Heart left ventricle (tissue), 16 donors: ENCODE data around the gene GRIPAP1. TPM values are rescaled to one million over a fixed set of nuclear protein-coding genes. Genes with fewer than 3 reads are reported as not detected.

ENCODE experiments used
- ATAC-seq, 4 donors: fragments of 200-7000 bp; cut with Tn5 transposase; one replicate each; pipeline ENCODE4 v1.9.1; 2020 to 2022; ENCODE audit warnings: moderate library complexity in 4 of 4, mild to moderate bottlenecking in 3 of 4, moderate number of reproducible peaks in 1 of 4
- DNase-seq, 5 donors: peaks; one replicate each; pipeline ENCODE4 v3.0.0-alpha.2; 2020
- H3K27ac ChIP-seq, 12 donors: fragments of 200-600 bp; sonication (generic) in 4 of 12; one replicate each; pipeline versions ENCODE4 v1.5.0 to v1.8.0; 2016 to 2022; ENCODE audit warnings: mild to moderate bottlenecking in 2 of 12
- H3K27me3 ChIP-seq, 9 donors: fragments of 200-600 bp; sonication (generic) in 2 of 9; one replicate each; pipeline versions ENCODE4 v1.5.1 to v1.8.0; 2016 to 2022; ENCODE audit warnings: mild to moderate bottlenecking in 3 of 9
- H3K36me3 ChIP-seq, 9 donors: fragments of 200-600 bp; sonication (generic) in 2 of 9; one replicate each; pipeline versions ENCODE4 v1.5.0 to v1.8.0; 2018 to 2022; ENCODE audit warnings: mild to moderate bottlenecking in 2 of 9
- H3K4me1 ChIP-seq, 12 donors: fragments of 200-600 bp; sonication (generic) in 4 of 12; one replicate each; pipeline versions ENCODE4 v1.5.0 to v1.8.0; 2016 to 2022; ENCODE audit warnings: mild to moderate bottlenecking in 3 of 12
- H3K4me3 ChIP-seq, 12 donors: fragments of 200-600 bp; sonication (generic) in 4 of 12; one replicate each; pipeline versions ENCODE4 v1.5.0 to v1.8.0; 2017 to 2022; ENCODE audit warnings: mild to moderate bottlenecking in 9 of 12, moderate library complexity in 4 of 12
- H3K9me3 ChIP-seq, 12 donors: fragments of 200-600 bp; sonication (generic) in 4 of 12; one replicate each; pipeline versions ENCODE4 v1.5.0 to v1.8.0; 2016 to 2022; ENCODE audit warnings: mild to moderate bottlenecking in 1 of 12
- CTCF ChIP-seq, 12 donors: fragments of 200-600 bp; sonication (generic) in 4 of 12; IDR thresholded peaks; one replicate each; pipeline versions ENCODE4 v1.5.0 to v1.8.0; 2018 to 2022; ENCODE audit warnings: antibody characterized with exemption in 12 of 12, mild to moderate bottlenecking in 5 of 12
- POLR2A ChIP-seq, 2 donors: fragments of 450-650 bp; IDR thresholded peaks; one replicate each; pipeline ENCODE4 v1.6.1; 2017; ENCODE audit warnings: antibody characterized with exemption in 2 of 2, mild to moderate bottlenecking in 2 of 2, moderate library complexity in 2 of 2
- WGBS, 4 donors: extraction: QIAGEN DNeasy Blood & Tissue Kit in 2 of 4; methylation state at CpG; one replicate each; pipeline versions ENCODE4 v1.1.5 to v1.1.7; 2013 to 2018; 5-methylcytosine and 5-hydroxymethylcytosine counted together
- intact Hi-C, 10 donors: fragments of 100-400 bp; cut with DNase I; formaldehyde crosslinking; loops; one replicate each; pipeline versions ENCODE4 v1.11.1 to v1.14.2; 2022
- polyA plus RNA-seq, 2 donors: library from polyadenylated mRNA; stranded (reverse); fragments of 200-250 nt; gene quantifications; one replicate each; pipeline ENCODE4 v1.2.3, GENCODE V29; 2013
- total RNA-seq, 9 donors: library from RNA; depleted of rRNA in 2 of 9; stranded (reverse); fragments of >200 nt in 2 of 9; fragmentation: NEBNext Ultra II Directional in 3 of 9; extraction: Animal tissue kit (Norgen Biotek cat#: 25700) in 3 of 9; gene quantifications; one replicate each; pipeline versions ENCODE4 v1.1.0 to v1.2.4, GENCODE V29; 2016 to 2023
- donor health status: ischemic (EF 13 %, LVEDD 7.1; RV severe dilation, severe dysfunction).
- donor health status: healthy with polysubstance abuse.
- donor health status: DM: no; HTN: yes; CAD: no.
- donor health status: DM: no; HTN: no; CAD: no.
- donor health status: ischemic (EF 25% LVEDD 6.9; RV normal size, moderate dysfunction).
- donor health status: ischemic (EF 25% LVEDD 5.7; RV mildly dilated, moderate dysfunction).
- donor health status: healthy.
- donor health status: DM: yes; HTN: yes; CAD: no.
- donor health status: ischemic (EF 35%, LVEDD 5.7; RV mildly dilated, moderate dysfunction).
- donor health status: nonischemic (EF 11% LVEDD 7.7; RV severe dilation, severe dysfunction).
- donor health status: DM: yes; HTN: yes; CAD: no.
- donor health status: PGD.
- donor health status: ischemic (EF 29% LVEDD 5.4; RV normal size, mild dysfunction).
- donor health status: nonischemic (EF 23%, LVEDD 6.1; RV moderate dilation, normal function).

Gene GRIPAP1
- total and polyA plus RNA-seq, 11 donors, result 11.4 to 41.6 (median 19.4) TPM

GRCh38 chrX:48958635-48959094, 43.4 kb downstream of the GRIPAP1 start:
- intact Hi-C loops, result loop anchor here in 5 of 10 donors (5.0 to 10.0 kb wide), 4 partner anchors 44 to 146 kb away; partner anchors contain the start of genes TFE3 (in 4 of the 5) and GRIPAP1 (in 1 of the 5)
- Histone ChIP-seq H3K27ac (peak overlapping the region; percentile 84 to 99 (median 94)), H3K9me3 (peaks cover 0 to 5% (median 0%) of the 10 kb centered on the region in 12 donors), H3K27me3 (no peaks in the 10 kb centered on the region), H3K4me3 (peak overlapping the region in 11 of 12 donors; percentile 13 to 87 (median 68)), H3K36me3 (peaks cover 0 to 13% (median 0%) of the 10 kb centered on the region in 9 donors), H3K4me1 (peaks cover 0 to 36% (median 18%) of the 10 kb centered on the region in 12 donors)
- 0 to 39% (median 16%) methylated on average over 21 of the region's 21 CpGs for WGBS, 4 donors
- ATAC-seq (peak in 3 of 4 donors; percentile 0 to 8 (median 5)), DNase-seq (peak in 3 of 5 donors; percentile 20 to 50 (median 45))
- no peak for TF ChIP-seq POLR2A (IDR thresholded peaks at IDR 0.05)
- TF ChIP-seq CTCF (IDR thresholded peaks at IDR 0.05), result no peak

- Histone ChIP-seq H3K4me1 (peaks cover 0 to 42% (median 21%) of the 10 kb centered on the region in 12 donors), H3K27ac (peak overlapping the region; percentile 87 to 99 (median 94)), H3K27me3 (no peaks in the 10 kb centered on the region), H3K4me3 (peak overlapping the region; percentile 49 to 87 (median 71)), H3K9me3 (peaks cover 0 to 5% (median 0%) of the 10 kb centered on the region in 12 donors), H3K36me3 (peaks cover 0 to 13% (median 0%) of the 10 kb centered on the region in 9 donors)
- TF ChIP-seq POLR2A (IDR thresholded peaks at IDR 0.05), result no peak
- no peak for TF ChIP-seq CTCF (IDR thresholded peaks at IDR 0.05)
- peak; percentile 96 to 98 (median 97) for DNase-seq
- 0 to 51% (median 18%) methylated on average over 57 to 66 of the region's 66 CpGs for WGBS, 4 donors
- ATAC-seq, result peak; percentile 93 to 97 (median 96)
- intact Hi-C loops, result loop anchor here in 5 of 10 donors (5.0 to 10.0 kb wide), 4 partner anchors 44 to 147 kb away; partner anchors contain the start of genes TFE3 (in 4 of the 5) and GRIPAP1 (in 1 of the 5)
Measured at GRCh38 chrX:48957827-48958634, 44.0 kb downstream of the GRIPAP1 start.

GRCh38 chrX:48957477-48957826, 44.6 kb downstream of the GRIPAP1 start, which contains the start of gene OTUD5:
Gene OTUD5 (minus strand): TSS chrX:48957607. CDS start chrX:48957570, 37 bp downstream.
- Histone ChIP-seq H3K27ac (peak within 1 kb of the TSS; percentile 87 to 99 (median 94)), H3K27me3 (no peaks in the 10 kb centered on the region), H3K9me3 (peaks cover 0 to 5% (median 0%) of the 10 kb centered on the region in 12 donors), H3K4me3 (peak within 1 kb of the TSS; percentile 49 to 87 (median 71)), H3K36me3 (peaks cover 0 to 13% (median 0%) of the 10 kb centered on the region in 9 donors), H3K4me1 (peaks cover 0 to 46% (median 23%) of the 10 kb centered on the region in 12 donors)
- intact Hi-C loops, result loop anchor here in 5 of 10 donors (5.0 to 10.0 kb wide), 4 partner anchors 45 to 147 kb away; partner anchors contain the start of genes TFE3 (in 4 of the 5) and GRIPAP1 (in 1 of the 5)
- WGBS, 4 donors, result 0 to 65% (median 28%) methylated on average over 37 to 53 of the region's 53 CpGs
- TF ChIP-seq POLR2A (IDR thresholded peaks at IDR 0.05), result no peak
- TF ChIP-seq CTCF (IDR thresholded peaks at IDR 0.05), result no peak
- peak in 2 of 4 donors; percentile 43 to 54 for ATAC-seq
- peak; percentile 62 to 80 (median 68) for DNase-seq
